Endothelial cell of hepatic sinusoid (primary cell): ENCODE results near the gene P3H2.

Experiments used
- in situ Hi-C: cut with HindIII; loops from 2 replicates; pipeline ENCODE4 v1.10.0; 2017; ENCODE audit warnings: low sequenced_read_pairs

The P3H2 gene

DNA sequence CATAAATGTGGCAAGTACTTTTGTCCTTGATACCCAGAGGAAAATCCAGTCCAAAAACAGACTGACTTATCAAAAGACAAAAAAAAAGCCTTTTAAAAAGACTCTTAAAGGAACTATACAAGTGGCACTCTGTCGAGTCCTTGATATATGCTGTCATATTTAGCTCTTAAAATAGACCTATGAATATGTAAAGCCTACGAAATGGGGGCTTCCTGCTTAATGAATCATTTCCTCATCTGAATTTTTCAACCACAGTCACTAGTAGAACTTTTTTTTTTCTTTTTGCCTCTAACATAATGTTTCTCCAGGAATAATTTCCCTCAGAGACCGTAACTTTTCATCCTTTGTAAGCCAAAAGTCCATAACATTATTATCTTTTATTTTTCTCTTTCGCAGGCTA, 95.8 kb downstream of the P3H2 start:
- in situ Hi-C loops, result no loop called here

DNA sequence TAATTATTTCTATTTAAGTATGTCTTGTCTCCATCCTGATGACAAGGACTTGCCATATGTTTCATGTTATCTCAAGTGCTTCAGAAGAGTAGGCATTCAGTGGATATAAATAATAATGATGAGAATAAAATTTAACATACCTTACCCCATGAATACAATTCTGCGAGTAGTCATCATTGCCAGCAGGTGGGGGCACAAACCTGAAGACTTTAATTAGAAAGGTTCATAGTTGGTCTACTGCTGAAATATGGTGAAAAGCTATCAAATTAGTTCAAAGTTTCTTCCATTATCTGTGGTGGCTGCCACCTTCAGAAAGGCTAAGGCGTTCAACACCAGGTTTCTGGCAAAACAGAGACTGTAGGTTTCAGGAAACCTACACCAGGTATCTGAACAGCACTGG, 100.9 kb downstream of the P3H2 start:
- in situ Hi-C loops, result no loop called here

DNA sequence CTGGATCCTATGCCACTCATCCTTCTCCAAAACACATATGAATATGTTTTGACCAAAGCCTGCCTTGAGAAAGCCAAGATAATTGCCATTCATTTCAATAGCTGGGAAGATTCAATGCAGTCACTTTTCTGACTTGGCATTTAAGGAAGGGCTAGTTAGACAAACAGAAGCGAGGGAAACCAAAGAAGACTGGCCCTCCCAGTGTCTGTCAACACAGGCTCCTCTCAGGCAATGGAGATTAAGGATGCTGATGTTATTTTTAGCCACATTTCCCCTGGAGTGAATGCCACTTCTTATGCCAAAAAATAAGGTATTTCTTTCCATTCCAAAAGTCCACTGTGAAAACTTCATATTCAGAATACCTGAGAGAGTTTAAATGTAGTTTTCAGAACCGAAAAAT, 101.7 kb downstream of the P3H2 start:
- in situ Hi-C loops, result no loop called here

DNA sequence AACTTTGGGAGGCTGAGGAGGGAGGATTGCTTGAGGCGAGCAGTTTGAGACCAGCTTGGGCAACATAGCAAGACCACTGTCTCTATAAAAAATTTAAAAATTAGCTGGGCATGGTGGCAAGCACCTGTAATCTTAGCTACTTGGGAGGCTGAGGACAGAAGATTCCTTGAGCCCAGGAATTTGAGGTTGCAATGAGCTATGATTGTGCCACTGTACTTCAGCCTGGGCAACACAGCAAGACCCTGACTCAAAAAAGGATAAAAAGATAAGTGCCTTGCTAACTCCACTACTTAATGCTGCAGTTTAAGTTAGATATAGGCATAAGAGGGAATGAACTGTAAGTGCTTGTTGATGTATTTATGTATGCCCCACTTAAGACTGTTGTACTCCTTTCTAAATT, 102.2 kb downstream of the P3H2 start:
- in situ Hi-C loops, result no loop called here

DNA sequence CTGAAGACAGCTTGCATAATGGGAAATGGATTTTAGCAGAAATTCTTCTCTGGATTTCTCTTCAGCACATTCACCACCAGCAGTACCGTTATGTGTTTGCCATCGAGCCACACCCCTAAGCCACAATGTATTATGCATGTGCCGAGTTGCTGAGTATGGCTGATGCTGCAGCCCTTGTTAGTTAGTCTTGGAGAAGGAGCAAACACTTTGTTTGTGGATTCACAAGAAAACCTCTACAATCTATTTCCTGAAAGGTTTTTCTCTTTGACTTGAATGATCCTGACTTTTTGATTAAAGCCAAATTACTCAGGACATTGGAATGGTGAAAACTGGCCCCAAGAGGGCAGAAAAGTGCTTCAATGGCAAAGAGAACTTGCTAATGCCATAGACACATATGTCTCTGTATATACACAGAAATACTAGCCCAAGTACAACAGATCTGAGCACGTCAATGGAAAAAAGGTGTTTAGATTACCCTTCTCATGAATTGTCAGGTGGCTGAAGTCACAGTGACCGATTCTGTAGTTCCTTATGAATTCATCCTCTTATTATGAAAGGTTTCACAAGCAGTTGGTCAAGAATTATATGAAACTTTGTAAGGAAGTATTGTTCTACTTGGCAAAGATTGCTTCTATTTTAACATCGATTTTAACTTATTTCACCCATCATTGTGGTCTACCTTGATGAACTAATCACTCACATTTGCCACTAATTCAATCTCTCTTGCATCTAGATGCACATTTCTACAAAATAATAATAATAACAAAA, 103.0 kb downstream of the P3H2 start:
- in situ Hi-C loops, result no loop called here

DNA sequence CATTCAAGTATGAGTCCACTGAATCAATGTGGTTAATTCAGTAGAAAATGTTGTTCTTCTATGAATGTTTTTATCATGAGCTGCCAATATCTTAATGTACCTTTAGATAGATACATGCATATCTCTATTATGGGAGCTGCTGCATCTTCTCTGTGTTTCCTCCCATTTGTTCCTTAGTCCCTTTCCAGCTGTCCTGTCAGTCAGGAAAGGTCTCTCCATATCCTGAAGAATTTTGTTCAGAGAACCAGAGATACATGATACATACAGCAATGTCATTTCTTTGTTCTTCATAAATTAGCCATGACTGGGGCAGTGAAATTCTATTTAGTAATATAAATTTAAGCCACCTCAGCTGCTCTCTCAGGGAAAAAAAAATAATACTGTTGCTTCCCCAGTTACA, 103.7 kb downstream of the P3H2 start:
- in situ Hi-C loops, result no loop called here

DNA sequence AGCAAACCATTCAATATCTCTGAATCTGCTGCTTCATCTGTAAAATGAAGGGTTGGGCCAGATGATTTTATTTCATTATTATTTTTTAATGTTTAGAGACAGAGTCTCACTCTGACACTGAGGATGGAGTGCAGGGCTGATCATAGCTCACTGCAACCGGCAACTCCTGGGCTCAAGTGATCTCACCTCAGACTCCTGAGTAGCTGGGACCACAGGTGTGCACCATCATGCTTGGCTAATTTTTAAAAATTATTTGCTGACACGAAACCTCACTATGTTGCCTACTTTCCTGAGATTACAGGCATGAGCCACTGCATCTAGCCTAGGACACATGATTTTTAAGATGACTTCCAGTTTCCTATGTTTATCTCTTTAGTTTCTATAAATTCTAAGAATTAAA, 105.8 kb downstream of the P3H2 start:
- in situ Hi-C loops, result no loop called here

DNA sequence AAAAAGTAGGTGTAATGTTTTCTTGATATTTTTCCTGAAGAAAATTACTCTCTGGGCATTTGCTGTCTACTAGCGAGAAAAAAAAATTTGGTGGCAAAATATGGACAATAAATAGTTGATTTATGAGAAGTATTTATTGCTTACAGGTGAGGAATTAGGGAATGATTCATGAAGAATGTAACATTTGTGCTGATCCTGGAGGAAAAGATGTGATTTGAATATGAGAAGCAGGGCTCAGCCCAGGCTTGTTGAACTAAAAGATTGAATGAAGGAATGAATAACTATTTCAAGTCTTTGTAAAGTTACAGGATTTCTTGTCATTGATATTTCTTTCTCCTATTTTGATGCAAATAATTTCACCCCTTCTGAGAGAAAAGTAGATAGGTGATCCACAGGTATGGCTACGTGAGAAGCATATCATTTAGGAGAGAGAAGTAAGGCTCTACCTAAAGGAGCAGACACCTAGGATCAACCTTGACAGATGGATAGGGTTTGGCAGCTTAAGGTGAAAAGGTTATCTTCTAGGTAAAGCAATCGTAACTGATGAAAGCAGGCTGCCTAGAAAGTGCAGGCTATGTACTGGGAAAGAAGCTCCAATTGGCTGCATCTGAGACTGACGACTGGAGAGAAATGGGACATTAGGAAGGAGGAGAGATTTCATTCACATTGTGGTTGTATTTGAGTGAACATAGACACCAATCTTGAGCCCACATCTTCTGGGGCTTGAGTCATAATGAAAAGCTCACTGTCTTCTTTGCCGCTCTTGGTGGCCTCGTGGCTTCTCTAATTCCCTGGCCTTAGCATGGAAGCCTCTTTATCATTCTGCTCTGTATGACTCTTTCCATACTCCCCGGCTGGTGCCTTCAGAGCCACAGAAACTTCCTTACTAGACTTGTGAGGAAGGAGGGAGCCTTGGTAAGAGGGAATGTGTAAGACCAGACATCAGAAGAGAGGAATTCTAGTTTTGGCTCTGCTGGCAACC, 106.5 kb downstream of the P3H2 start:
- in situ Hi-C loops, result no loop called here

DNA sequence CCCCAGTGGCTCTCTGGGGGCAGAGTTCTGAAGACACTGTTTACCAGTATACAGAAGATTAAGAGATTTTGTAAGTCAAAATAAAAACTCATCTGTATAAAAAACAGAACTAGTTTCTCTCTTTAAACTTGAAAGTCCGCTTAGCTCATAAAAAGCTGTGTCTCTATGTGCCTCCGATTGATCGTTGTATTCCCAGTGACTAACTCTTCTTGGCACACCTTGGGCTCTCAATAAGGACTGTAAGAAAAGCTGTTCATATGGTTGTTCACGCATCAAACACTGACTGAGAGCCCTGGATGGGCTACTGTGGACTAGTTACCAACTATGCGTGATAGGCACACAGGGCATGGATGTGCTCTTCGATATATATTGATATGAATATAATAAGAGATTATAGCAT, 107.9 kb downstream of the P3H2 start:
- in situ Hi-C loops, result no loop called here

DNA sequence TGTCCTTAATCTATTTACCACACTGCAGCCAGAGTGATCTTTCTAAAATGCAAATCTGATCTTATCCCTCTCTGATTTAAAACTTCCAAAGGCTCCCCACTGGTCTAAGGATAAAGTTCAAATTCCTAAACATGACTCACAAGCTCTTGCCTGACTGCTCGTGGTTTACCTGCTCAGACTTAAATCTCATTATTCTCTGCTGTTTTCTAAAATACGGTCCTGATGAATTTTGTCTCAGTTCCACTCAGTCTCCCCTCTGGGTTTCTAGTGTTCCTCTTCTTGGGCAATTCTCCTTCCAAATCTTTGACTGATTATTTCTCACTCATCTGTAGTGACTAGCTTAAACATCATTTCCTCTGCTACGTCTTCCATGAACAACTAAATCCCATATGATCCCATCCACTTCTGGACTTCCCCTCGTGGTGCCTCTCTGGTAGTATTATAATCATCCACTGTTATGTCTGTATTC, 108.3 kb downstream of the P3H2 start:
- in situ Hi-C loops, result no loop called here

DNA sequence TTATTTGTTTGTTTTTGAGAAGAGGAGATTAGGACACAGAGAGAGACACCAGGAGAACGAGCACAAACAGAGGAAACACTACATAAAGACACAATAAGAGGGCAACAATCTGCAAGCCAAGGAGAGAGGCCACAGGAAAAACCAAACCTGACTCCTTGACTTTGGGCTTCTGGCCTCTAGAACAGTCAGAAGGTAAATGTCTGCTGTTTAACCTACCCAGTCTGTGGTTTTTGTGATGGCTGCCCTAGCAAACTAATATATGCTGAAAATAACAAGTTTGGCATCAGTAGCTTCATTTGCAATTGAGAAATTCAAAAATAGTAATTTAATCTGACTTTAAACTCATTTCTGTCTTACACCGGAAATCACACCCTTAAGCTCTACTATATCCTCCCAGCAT, 110.2 kb downstream of the P3H2 start:
- in situ Hi-C loops, result no loop called here

DNA sequence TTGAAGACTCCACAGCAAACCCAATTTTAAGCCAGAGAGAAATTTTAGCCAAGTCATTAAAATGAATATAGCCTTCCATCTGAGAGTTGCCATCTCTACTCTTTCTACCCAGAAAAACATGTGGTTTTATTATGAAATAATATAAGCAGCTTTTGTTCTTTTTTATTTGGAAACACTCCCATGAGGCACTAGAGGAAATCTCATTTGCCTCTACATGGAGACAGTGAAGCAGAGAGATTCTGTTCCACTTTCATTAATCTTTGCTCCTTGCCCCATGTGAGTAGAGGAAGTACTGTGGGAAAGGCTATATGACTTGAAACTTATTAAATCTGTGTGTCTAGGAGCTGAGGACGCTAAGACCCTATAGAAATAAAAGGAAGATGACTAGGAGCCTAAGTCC, 111.1 kb downstream of the P3H2 start:
- in situ Hi-C loops, result no loop called here

DNA sequence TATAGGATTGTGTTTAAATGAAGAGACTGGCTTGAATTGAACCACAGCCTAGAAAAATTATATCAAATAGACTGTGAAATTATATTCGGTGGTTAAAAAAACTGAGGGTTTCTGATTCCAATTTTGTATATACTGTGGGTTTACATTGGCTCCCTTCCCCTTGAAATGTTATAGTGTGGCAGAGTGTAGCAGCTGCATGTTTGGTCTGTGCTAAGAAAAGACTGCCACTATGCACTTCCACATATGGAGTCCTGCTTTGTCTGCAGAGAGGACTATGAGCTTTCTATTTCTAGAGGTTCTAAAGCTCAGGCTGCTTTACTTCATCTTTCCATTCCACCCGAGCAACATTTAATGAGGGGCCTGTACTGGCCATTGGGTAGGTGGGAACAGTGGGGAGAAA, 112.3 kb downstream of the P3H2 start:
- in situ Hi-C loops, result no loop called here

DNA sequence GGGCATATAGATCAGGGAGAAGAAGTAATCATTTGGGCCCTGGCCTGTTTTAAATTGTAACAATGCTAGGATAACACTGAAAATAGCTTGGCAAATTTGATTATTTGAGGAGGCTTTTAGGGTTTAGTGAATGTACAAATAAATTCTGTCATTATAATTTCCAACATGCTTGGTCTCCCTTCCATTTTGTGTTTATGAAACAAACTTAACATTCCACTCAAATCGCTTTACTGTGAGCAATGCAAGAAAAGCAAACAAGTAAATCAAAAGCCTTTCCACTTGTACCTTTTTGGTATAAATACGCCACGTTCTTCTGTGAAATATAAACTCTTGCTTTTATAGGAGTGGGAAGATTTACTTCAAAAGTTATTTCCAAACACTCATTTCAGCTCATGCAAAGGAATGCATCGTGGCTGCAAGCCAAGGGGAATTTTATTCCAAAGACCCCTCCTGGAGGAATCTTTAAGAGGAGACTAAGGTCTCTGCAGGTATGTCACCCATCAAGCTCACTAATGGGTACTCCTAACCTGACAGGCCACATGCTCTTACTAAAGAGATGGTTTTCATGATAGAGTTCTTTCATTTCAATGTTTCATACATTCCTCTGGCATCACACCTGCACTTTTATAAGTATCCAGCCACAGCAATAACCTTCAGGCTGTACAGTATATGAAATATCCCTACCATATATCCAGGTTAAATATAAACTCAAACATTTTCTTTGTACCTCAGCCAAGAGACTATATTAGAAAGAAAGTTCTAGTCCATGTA, 115.2 kb downstream of the P3H2 start:
- in situ Hi-C loops, result no loop called here

DNA sequence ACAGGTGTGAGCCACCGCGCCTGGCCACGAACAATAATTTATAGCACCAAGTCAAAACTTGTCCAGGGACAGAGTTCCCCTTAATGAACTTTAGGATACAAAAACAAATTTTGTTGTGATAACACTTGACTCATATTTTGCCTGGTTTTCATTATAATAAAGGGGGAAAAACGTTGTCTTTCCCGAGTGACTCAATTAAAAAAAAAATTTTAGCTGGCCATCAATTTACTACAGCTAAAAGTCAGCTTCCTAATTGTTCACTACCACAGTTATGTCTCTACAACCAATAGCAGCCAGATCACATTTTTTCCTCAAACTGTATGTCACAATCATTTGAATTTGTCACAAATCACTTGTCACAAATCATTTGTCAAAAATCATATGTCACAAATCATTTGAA, 116.0 kb downstream of the P3H2 start:
- in situ Hi-C loops, result no loop called here

DNA sequence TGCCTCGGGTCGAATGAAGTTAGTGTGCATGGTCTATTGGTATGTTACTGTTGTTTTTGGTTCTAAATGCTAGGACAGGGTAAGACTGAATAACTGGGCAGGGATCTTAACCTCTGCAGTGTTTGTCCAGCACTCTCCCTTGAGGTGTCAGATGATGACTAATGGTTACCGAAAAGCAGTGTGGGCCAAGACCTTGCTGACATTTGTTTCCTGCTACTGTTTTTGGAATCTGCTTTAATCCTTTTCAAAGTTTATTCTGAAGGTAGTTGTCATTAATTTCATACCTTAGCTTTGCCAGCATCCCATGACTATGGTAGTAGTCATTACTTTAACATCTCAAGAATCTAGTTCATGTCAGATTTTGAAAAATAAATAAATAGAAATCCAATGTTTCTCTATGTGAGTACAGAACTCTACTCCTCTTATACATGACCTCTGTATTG, 117.0 kb downstream of the P3H2 start:
- in situ Hi-C loops, result no loop called here

DNA sequence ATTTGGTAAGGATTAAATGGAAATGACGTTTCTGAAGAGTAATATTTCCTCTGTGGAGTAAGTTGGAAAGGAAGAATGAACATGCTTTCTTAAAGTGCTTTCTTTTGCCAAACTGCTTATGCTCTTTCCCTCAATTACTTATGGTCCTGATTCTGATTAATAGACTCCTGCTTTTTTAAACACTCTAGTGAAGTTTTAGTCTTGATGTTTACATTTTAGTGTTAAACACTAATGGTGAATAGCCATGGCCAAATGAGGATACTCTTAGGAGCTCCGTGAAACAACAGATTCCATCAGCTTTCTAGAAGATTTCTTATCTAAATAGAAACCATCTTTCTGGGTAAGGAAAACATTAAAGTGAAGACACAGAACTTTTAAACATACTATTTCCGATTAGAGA, 117.6 kb downstream of the P3H2 start:
- in situ Hi-C loops, result no loop called here

DNA sequence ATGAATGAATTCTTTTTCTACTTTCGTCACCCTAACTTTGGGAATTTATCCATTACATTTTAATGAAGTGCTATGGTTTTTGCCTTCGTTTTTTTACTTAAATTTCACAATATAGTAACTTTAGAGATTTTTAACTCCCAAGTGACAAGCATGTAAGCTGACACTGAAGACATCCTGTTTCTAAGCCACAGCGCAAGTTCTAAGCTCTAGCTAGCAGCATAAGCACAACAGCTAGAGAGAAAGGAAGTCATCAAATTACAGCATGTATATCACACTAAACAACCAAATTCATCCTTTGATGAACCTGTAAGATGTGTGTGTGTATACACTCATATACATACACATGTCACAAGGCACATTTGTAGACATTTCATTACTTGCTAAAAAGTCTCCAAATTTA, 119.3 kb downstream of the P3H2 start:
- in situ Hi-C loops, result no loop called here

DNA sequence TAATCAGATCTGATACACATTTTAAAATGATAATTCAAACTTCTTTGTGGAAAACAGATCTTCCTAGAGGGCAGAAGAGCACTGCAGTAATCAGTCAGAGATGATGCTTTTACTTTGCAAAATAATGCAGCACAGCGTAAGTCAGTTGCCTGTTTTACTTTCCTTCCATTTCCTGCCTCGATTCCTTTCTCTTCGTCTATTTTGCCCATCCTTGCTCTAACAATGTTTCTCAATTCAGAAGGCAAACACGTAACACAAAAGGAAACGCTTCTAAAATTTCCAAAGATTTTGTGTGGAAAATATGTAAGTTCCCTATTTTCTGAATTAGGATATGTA, 119.9 kb downstream of the P3H2 start:
- in situ Hi-C loops, result no loop called here

DNA sequence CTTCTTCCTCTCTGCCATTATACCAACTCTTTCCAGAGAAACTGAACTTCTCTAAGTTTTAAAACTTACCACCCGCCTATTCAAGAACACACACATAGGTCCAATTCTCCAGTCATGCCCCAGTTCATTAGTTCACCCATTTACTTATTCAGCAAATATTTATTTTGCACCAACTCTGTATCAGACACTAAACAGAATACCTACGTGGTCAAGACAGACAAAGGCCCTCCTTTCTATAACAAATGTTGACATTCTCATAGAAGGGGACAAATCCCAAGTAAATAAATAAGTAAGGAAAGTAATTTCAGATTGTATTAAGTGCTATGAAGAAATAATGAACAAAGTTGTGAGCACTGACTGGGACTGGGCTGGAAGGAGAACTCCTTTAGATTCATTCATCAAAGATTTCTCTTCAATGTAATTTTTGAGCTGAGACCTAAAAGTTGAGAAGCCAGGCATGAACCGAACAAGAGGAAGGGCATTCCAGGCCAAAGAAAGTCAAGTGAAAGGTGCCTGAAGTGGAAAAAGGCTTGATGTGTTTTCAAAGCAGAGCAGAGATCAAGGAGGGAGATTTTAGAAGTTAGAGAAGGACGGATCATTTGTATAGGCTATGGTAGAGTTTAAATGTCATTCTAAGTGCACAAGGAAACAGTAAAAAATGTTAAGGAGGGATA, 120.4 kb downstream of the P3H2 start:
- in situ Hi-C loops, result no loop called here

DNA sequence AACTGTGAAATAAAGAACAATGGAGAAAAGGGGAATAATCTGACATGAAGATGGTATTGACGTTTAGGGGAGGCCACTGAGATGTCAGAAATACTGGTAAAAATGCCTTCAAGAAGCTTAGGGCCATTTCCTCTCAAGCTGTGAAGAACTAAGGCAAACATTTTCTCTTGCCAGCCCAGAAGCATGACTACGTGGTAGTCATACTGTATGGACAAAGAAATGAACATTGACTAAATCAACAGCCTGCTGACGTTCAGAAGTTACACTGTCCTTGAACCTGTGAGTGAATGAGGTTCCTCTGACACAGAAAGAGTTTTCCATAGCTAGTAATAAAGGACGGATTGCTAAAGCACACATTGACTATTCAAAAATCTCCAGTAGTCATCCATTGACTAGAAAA, 121.0 kb downstream of the P3H2 start:
- in situ Hi-C loops, result loop anchor here (5.0 to 10.0 kb wide), 2 partner anchors 37 to 55 kb away; no protein-coding TSS in a partner anchor
